ENCODE data around the gene H3-3A. TPM values are rescaled to one million over a fixed set of nuclear protein-coding genes. Genes with fewer than 3 reads are reported as not detected.

The H3-3A gene
- total and polyA plus RNA-seq, 2 of the 8 experiments (the other 6 are each of a cell fraction or from before 2014, with no cell fraction given), result 1,157 to 1,223 TPM

DNA sequence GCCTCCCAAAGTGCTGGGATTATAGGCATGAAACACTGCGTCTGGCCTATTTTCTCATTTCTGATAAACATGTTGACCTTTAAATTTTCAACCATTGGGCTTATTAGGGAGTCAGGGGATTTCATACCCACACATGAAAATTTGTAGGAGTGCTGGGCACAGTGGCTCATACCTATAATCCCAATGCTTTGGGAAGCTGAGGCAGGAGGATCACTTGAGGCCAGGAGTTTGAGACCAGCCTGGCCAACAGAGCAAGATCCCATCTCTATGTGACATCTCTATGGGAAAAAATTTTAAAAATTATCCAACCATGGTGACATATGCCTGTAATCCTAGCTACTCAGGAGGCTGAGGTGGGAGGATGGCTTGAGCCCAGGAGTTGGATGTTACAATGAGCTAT, 10.5 kb upstream of the H3-3A start:
- Histone ChIP-seq H2BK120ac (replicated peaks; ENCODE audit: low read depth, low read length) (no peak overlapping the region), H3K36me3 (ENCODE audit: control insufficient read depth in 2 of 4, insufficient read depth in 4 of 4, low read length in 3 of 4) (no peaks in the 10 kb centered on the region), H3K4ac (replicated peaks; ENCODE audit: insufficient read length, low read depth, low read length) (no peak overlapping the region), H4K20me1 (replicated peaks in 1 of 2; ENCODE audit: control insufficient read depth in 1 of 2, insufficient read depth in 2 of 2, low read length in 2 of 2) (no peaks in the 10 kb centered on the region), H3K27ac (ENCODE audit: low read depth, low read length) (no peak overlapping the region), H4K8ac (ENCODE audit: extremely low read depth, insufficient read depth, low read length) (no peak overlapping the region), H3K14ac (ENCODE audit: insufficient read length) (no peak overlapping the region), H2AK5ac (ENCODE audit: low read depth, low read length) (no peak overlapping the region), H3K23ac (ENCODE audit: insufficient read length) (no peak overlapping the region), H4K5ac (ENCODE audit: insufficient read length, low read depth, low read length) (no peak overlapping the region), H3K79me2 (ENCODE audit: control insufficient read depth in 1 of 2, insufficient read depth in 2 of 2, low read length in 2 of 2) (no peaks in the 10 kb centered on the region), H4K91ac (replicated peaks; ENCODE audit: insufficient read length, low read length) (no peak overlapping the region), H3K4me3 (ENCODE audit: extremely low read depth in 1 of 4, insufficient read depth in 2 of 4, low read depth in 3 of 4, low read length in 4 of 4) (no peak overlapping the region), H2BK20ac (ENCODE audit: low read length) (no peak overlapping the region), H3K23me2 (ENCODE audit: low read depth, low read length) (no peaks in the 10 kb centered on the region), H3K56ac (replicated peaks; ENCODE audit: insufficient read length, low read depth, low read length) (no peak overlapping the region), H3K9me3 (ENCODE audit: insufficient read depth in 2 of 2, low read depth in 1 of 2, low read length in 1 of 2) (no peaks in the 10 kb centered on the region), H2BK5ac (ENCODE audit: low read depth, low read length) (no peak overlapping the region), H3K4me2 (ENCODE audit: insufficient read depth in 1 of 2, low read depth in 2 of 2, low read length in 2 of 2) (no peak overlapping the region), H2BK15ac (ENCODE audit: low read length) (no peak overlapping the region), H3K27me3 (replicated peaks in 1 of 4; ENCODE audit: control insufficient read depth in 3 of 4, extremely low read depth in 1 of 4, insufficient read depth in 3 of 4, low read length in 3 of 4) (no peaks in the 10 kb centered on the region), H3K9ac (replicated peaks in 1 of 4; ENCODE audit: extremely low read depth in 1 of 4, low read depth in 3 of 4, low read length in 3 of 4) (no peak overlapping the region), H3K4me1 (replicated peaks in 1 of 4; ENCODE audit: control insufficient read depth in 3 of 4, insufficient read depth in 4 of 4, low read length in 3 of 4) (peaks cover 0 to 4% (median 2%) of the 10 kb centered on the region in 4 experiments; a peak in 4 of 7 replicates), H2BK12ac (ENCODE audit: low read depth, low read length) (no peak overlapping the region), H3K79me1 (ENCODE audit: low read depth, low read length) (no peaks in the 10 kb centered on the region), H2AFZ (ENCODE audit: low read length) (no peak overlapping the region), H3K18ac (ENCODE audit: extremely low read depth, low read length) (no peak overlapping the region)
- ChIA-PET POLR2A (ENCODE audit: partially characterized antibody) (interaction anchor here (3.4 kb wide), 1 partner anchor 11 kb away, joined by 32 read pairs; the partner anchor contains the start of gene H3-3A), CTCF (ENCODE audit: partially characterized antibody) (interaction anchor here (2.4 to 2.9 kb wide), 2 partner anchors 13 kb away, joined by 6 to 11 read pairs; no protein-coding TSS in a partner anchor)
- DNase-seq (ENCODE audit: low read depth in 1 of 2, low spot score in 2 of 2), result no peak
- FAIRE-seq, result no peak
- 100% methylated on average over 1 of the region's 1 CpG; no CpG with 5 or more reads in 1 of the 2 experiments for WGBS, 2 experiments (ENCODE audit: extremely low coverage in 1 of 2, insufficient coverage in 1 of 2, insufficient read length in 1 of 2, insufficient replicate concordance in 2 of 2, low coverage in 1 of 2, low lambda C conversion rate in 2 of 2, missing lambda C conversion rate in 1 of 2)
- TF ChIP-seq SAP30 (IDR thresholded peaks at IDR 0.05; ENCODE audit: insufficient read depth, insufficient replicate concordance, low read length), result no peak
- TF ChIP-seq TAF7 (optimal IDR thresholded peaks at IDR 0.05; ENCODE audit: borderline replicate concordance, low read depth, low read length), result no peak
- TF ChIP-seq ASH2L (IDR thresholded peaks at IDR 0.05; ENCODE audit: low read length), result no peak
- no peak for TF ChIP-seq PHF8 (conservative IDR thresholded peaks at IDR 0.05; ENCODE audit: low read depth, low read length)
- no peak for TF ChIP-seq POLR2AphosphoS5 (IDR thresholded peaks at IDR 0.05; ENCODE audit: low read depth, low read length)
- no peak for TF ChIP-seq CTBP2 (IDR thresholded peaks at IDR 0.05; ENCODE audit: borderline replicate concordance, insufficient read depth, insufficient read length, low read length)
- no peak for TF ChIP-seq KDM1A (IDR thresholded peaks at IDR 0.05; ENCODE audit: borderline replicate concordance, low read length)
- no peak for TF ChIP-seq NANOG (IDR thresholded peaks at IDR 0.05; ENCODE audit: insufficient read depth, low read depth, low read length, poor library complexity, severe bottlenecking)
- TF ChIP-seq E2F6 (IDR thresholded peaks at IDR 0.05), result no peak
- no peak for TF ChIP-seq CTCF (IDR thresholded peaks at IDR 0.05; ENCODE audit: control extremely low read depth in 1 of 3, insufficient read depth in 1 of 3, low read depth in 1 of 3, low read length in 3 of 3)

All from H1 (cell line).